HAP-1 (cell line): Measurements from ENCODE around the gene SLC29A3.
"Not testable (repeated sequence)": the region's sequence is repeated elsewhere in the genome, so short reads cannot be mapped to it uniquely, and the experiment has no call there.

Source experiments
- DNase-seq, 2 experiments: peaks; one replicate each; pipeline ENCODE4 v3.0.0-alpha.2; 2016 to 2020; ENCODE audit warnings: low spot score in 2 of 2
- H3K27me3 ChIP-seq: fragments of 250-450 bp; sonication (Bioruptor Pico); 2 replicates; pipeline ENCODE4 v1.5.1; 2020; ENCODE audit warnings: low read depth, mild to moderate bottlenecking, moderate library complexity
- H3K36me3 ChIP-seq: fragments of 250-450 bp; sonication (Bioruptor Pico); replicated peaks from 2 replicates; pipeline ENCODE4 v1.5.1; 2020; ENCODE audit warnings: mild to moderate bottlenecking
- H3K4me1 ChIP-seq: fragments of 250-450 bp; sonication (Bioruptor Pico); 2 replicates; pipeline ENCODE4 v1.5.1; 2020; ENCODE audit warnings: mild to moderate bottlenecking
- H3K4me3 ChIP-seq: fragments of 250-450 bp; sonication (Bioruptor Pico); 2 replicates; pipeline ENCODE4 v1.5.1; 2020; ENCODE audit warnings: mild to moderate bottlenecking, moderate library complexity
- H3K9me3 ChIP-seq: fragments of 250-450 bp; sonication (Bioruptor Pico); 2 replicates; pipeline ENCODE4 v1.5.1; 2020; ENCODE audit warnings: mild to moderate bottlenecking, moderate library complexity
- in situ Hi-C: fragments of 300-500 bp; cut with MboI; formaldehyde crosslinking; loops from 3 replicates; pipeline ENCODE4 v1.14.3; 2020; ENCODE audit warnings: low sequenced_read_pairs, inconsistent platforms, mixed read lengths

SLC29A3 gene

GRCh38 chr10:71319042-71319799, at the start of gene SLC29A3:
SLC29A3 (plus strand) TSS chr10:71319259; CDS start chr10:71319310, 51 bp downstream.
- Histone ChIP-seq H3K27me3 (no peaks in the 10 kb centered on the region), H3K36me3 (0 out of 2 replicates have a peak, but pooled peaks cover 5% of the 10 kb centered on the region), H3K9me3 (no peaks in the 10 kb centered on the region), H3K4me1 (no peaks in the 10 kb centered on the region; the same call in none of the 2 replicates), H3K4me3 (peak within 1 kb of the TSS; percentile 55)
- in situ Hi-C loops, result loop anchor here (10.0 kb wide), 1 partner anchor 1016 kb away; no protein-coding TSS in a partner anchor
- peak; percentile 82 to 86 for DNase-seq

GRCh38 chr10:71269301-71270288, 49.5 kb upstream of the SLC29A3 start:
- H3K9me3 ChIP-seq, result no peaks in the 10 kb centered on the region
- in situ Hi-C loops, result no loop called here
- no peak overlapping the region for H3K4me3 ChIP-seq
- H3K27me3 ChIP-seq, result no peaks in the 10 kb centered on the region
- peaks cover 4% of the 10 kb centered on the region for H3K4me1 ChIP-seq
- H3K36me3 ChIP-seq, result no peaks in the 10 kb centered on the region
- peak; percentile 39 to 73 for DNase-seq

DNA sequence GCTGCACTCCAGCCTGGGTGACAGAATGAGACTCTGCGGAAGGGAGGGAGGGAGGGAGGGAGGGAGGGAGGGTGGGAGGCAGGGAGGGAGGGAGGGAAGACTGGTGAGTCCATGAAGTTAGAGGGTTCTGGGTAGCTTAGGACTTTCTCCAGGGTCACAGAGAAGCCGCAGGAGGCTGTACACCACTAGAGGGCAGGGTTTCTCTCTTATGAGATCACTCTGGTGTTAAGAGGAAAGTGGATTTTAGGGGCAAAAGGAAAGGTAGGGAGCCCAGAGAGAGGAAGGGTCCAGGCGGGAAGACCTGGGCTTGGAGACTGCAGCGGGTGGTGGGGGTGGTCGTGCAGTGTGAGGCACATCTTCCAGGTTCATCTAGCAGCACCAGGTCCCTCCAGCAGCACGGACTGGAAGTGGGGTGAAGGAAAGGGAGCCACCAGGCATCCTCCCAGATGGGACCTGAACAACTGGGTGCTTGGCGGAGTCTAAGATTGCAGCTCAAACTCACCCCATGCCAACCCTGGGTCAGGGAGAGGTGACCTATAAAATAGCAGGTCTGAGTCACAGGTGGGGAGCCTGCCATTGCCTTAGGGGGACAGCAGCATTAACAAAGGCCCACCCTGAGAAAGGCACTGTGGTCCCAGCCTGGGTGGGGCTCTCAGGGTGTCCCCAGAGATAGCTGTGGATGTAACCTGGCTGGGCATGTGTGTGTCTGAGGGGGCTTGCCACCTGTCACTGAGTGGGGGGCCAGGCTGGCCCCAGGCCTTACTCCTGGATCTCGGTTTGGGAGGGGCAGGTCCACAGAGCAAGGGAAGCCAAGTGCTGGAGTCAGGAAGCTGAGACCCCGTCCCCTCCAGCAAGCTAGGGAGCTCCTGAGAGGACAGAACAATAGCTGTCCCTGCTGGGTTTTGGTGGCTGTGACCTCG, 48.5 kb upstream of the SLC29A3 start:
- DNase-seq, result peak; percentile 66 to 80

GRCh38 chr10:71271662-71272055, 47.4 kb upstream of the SLC29A3 start:
- Histone ChIP-seq H3K4me1 (peaks cover 4% of the 10 kb centered on the region), H3K27me3 (no peaks in the 10 kb centered on the region), H3K9me3 (no peaks in the 10 kb centered on the region), H3K36me3 (no peaks in the 10 kb centered on the region), H3K4me3 (no peak overlapping the region)
- in situ Hi-C loops, result no loop called here
- DNase-seq, result no peak

More for the DNA sequence above, 48.5 kb upstream of the SLC29A3 start:
- Histone ChIP-seq H3K4me1 (peaks cover 4% of the 10 kb centered on the region), H3K27me3 (no peaks in the 10 kb centered on the region), H3K9me3 (no peaks in the 10 kb centered on the region), H3K4me3 (no peak overlapping the region), H3K36me3 (no peaks in the 10 kb centered on the region)
- in situ Hi-C loops, result no loop called here

DNA sequence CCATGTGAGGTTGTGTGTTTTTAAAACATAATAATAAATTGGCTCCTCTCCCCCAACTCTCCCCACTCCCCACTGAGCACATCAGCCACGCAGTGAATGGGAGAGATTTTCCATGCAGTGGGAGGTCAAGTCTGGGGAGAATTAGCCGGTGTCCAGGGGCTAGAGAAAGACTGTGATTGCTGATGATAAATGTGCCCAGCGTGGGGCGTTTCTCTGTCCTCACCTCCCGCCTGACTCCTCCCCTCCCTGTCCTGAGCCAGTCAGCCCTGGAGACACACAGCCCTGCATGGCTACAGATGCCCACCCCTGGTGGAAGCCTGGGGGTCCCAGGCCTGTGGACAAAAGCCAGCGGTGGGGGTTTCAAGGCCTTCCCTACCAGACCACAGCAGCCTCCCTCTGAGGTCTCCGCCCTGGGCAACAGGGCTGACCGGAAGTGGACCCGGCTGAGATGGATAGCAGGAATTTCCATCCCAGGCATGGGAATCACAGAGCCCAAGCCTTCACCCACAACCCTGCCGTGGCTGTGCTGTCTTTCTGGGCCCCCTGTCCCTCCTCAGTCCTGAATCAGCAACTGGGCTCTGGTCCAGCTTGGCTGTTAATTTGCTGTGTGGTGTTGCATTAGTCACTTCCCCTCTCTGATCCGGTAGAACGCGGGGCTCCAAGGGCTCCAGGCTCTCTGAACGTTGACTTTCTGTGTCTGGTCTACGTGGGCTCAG, 46.8 kb upstream of the SLC29A3 start:
- Histone ChIP-seq H3K4me3 (no peak overlapping the region), H3K4me1 (peaks cover 4% of the 10 kb centered on the region), H3K36me3 (no peaks in the 10 kb centered on the region), H3K27me3 (no peaks in the 10 kb centered on the region), H3K9me3 (no peaks in the 10 kb centered on the region)
- in situ Hi-C loops, result no loop called here
- DNase-seq, result no peak

- H3K27me3 ChIP-seq, H3K9me3 ChIP-seq, in situ Hi-C loops, DNase-seq, H3K4me3 ChIP-seq, H3K36me3 ChIP-seq, H3K4me1 ChIP-seq: not testable (repeated sequence)
These were observed 46.1 kb upstream of the SLC29A3 start for GRCh38 chr10:71272974-71273373.

GRCh38 chr10:71273506-71273905, 45.6 kb upstream of the SLC29A3 start:
- no peaks in the 10 kb centered on the region for H3K36me3 ChIP-seq
- H3K4me1 ChIP-seq, result peaks cover 4% of the 10 kb centered on the region
- no peak overlapping the region for H3K4me3 ChIP-seq
- in situ Hi-C loops, result no loop called here
- H3K27me3 ChIP-seq, result no peaks in the 10 kb centered on the region
- H3K9me3 ChIP-seq, result no peaks in the 10 kb centered on the region
- DNase-seq, result no peak

DNA sequence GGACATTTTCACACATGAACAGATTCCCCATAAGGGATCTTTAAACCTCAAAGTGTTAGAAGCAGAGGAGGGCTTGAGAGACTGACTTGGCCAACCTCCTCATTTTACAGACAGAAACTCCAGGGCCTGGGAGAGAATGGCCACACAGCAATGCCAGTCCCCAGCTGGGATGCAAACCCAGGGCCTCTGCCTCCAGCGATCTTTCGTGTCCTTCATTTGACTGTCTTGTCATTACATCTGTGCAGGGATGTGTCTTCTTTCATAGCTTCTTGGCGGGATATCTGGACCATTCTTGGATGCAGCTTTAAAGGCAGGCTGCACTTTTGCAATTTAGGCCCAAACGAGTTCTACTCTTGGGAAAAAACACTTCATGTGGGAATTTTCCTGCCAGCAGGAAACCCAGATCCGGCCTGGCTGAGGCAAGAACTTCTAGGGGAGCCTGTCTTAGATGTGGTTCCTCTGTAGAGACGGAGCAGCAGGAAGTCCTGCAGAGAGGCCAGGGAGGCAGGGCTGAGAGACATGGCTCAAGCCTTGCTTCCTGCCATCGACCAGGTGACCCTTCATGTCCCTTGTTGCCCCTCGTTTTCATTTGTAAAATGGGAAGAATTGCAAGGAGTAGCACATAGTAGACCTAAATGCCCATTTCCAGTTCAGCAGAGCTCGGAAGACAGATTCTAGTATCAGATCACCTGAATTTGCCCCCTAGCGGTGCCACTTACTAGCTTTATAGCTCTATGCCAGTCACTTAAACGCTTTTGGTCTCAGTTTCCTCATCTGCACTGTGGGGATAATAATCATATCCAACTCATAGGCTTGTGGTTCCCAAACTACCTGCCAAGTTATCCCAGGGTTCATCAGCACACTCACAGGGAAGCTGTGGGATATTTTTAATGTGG, 43.9 kb upstream of the SLC29A3 start:
- no peaks in the 10 kb centered on the region for H3K36me3 ChIP-seq
- H3K4me1 ChIP-seq, result no peaks in the 10 kb centered on the region
- in situ Hi-C loops, result no loop called here
- no peaks in the 10 kb centered on the region for H3K9me3 ChIP-seq
- DNase-seq, result no peak
- no peaks in the 10 kb centered on the region for H3K27me3 ChIP-seq
- H3K4me3 ChIP-seq, result no peak overlapping the region

- Histone ChIP-seq H3K9me3 (no peaks in the 10 kb centered on the region), H3K36me3 (no peaks in the 10 kb centered on the region), H3K27me3 (no peaks in the 10 kb centered on the region), H3K4me1 (no peaks in the 10 kb centered on the region), H3K4me3 (no peak overlapping the region)
- DNase-seq, result no peak
- in situ Hi-C loops, result no loop called here
These were observed 42.2 kb upstream of the SLC29A3 start for GRCh38 chr10:71276873-71277272.

DNA sequence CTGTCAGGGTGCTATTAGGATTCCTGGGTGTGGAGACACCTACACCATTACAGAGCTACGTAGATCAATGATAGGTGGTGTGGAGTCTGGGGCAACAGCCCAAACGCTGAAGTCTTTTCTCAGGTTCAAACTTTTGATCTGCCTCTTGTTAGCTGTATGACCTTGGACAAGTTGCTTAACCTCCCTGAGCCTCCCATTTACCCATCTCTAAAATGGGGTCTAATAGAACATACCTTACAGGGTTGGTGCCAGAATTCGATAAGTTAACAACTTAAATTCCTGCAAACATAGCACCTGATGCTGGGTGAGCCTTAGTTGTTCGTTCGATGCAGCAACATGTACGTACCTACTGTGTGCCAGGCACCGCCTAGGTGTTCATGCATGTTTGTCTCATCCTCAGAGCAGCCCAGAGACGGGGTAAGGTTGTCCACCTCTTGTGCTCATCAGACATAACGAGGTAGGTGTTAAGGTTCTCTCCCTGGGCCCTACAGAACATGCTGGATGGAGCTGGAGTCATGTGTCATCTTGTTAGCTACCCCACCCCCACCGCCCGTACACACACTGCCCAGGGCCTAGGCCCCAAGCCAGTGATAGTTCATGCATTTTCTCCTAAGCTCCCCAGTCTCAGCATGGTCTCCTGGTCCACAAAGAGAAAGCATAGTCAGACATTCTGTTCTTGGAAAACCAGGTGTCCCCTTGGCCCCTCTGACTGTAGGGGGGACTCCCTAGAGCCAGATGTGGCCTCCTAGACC, 41.0 kb upstream of the SLC29A3 start:
- no peaks in the 10 kb centered on the region for H3K9me3 ChIP-seq
- no peak overlapping the region for H3K4me3 ChIP-seq
- no peaks in the 10 kb centered on the region for H3K27me3 ChIP-seq
- no peaks in the 10 kb centered on the region for H3K36me3 ChIP-seq
- H3K4me1 ChIP-seq, result no peaks in the 10 kb centered on the region
- in situ Hi-C loops, result no loop called here
- DNase-seq, result no peak

DNA sequence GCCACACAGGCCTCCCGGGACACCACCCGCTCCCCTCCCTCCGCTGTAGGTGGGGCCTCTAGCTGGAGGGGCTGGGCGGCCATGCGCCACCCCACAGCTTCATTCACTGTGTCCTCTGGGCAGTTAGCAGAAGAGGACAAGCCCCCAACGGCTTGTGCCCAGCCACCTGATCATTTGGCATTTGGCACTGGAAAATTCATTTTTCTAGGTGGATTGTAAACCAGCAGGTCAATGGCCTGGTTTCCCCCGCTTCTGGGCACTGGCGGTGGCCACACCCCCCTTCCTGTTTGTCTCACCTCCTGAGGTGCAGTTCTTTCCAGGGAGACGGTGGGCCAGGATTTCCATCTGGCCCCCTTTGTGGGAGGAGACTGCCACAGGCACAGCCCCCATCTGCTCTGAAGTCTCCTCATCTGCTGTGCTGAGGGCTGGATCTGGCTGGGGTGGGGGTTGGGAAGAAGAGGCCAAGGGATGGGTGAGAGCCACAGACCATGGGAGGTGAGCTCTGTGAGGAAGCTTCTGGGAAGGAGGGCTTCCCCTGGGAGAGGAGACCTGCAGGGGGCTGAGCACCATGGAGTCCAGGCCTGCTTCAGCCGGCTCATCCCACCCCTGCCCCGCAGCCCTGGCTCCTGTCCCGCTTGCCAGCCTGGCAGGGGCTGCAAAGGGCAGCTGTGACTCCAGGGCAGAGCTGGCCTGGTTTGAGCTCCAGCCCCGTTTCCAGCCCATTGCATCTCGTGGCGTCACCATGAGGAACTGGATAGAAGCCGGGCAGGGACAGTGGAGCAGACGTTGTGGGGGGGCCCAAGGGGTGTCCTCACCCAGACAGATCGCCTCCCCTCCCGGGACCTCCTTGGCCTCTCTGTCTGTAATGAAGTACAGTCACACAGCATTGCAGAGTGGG, 40.1 kb upstream of the SLC29A3 start:
- Histone ChIP-seq H3K9me3 (no peaks in the 10 kb centered on the region), H3K27me3 (no peaks in the 10 kb centered on the region), H3K4me1 (no peaks in the 10 kb centered on the region), H3K4me3 (no peak overlapping the region), H3K36me3 (no peaks in the 10 kb centered on the region)
- DNase-seq, result no peak
- in situ Hi-C loops, result no loop called here
